ENCODE measurements around the gene TMEM250.

The TMEM250 gene

GRCh38 chr9:136075134-136075841 is 43.4 kb downstream of the TMEM250 start:
- in situ Hi-C loops (cut with HindIII; ENCODE audit: low sequenced_read_pairs) = loop anchor here (5.0 kb wide), 1 partner anchor 37 kb away; no protein-coding TSS in a partner anchor

GRCh38 chr9:136074706-136075105 is 44.0 kb downstream of the TMEM250 start:
- in situ Hi-C loops (cut with HindIII; ENCODE audit: low sequenced_read_pairs) = loop anchor here (5.0 kb wide), 1 partner anchor 38 kb away; no protein-coding TSS in a partner anchor

Measured in endothelial cell of hepatic sinusoid (primary cell).